Right cardiac atrium (tissue), 5 donors: ENCODE data around the gene DHRS3. TPM values are rescaled to one million over a fixed set of nuclear protein-coding genes. Genes with fewer than 3 reads are reported as not detected.

Experiments used
- ATAC-seq, 2 donors: fragments of 200-7000 bp; cut with Tn5 transposase; one replicate each; pipeline versions ENCODE4 v1.8.0 to v1.9.1; 2020; ENCODE audit warnings: moderate library complexity in 2 of 2, mild to moderate bottlenecking in 1 of 2
- DNase-seq, 3 donors: peaks; one replicate each; pipeline ENCODE4 v3.0.0-alpha.2; 2020
- H3K27ac ChIP-seq: one replicate; pipeline ENCODE4 v1.5.1; 2013; ENCODE audit warnings: mild to moderate bottlenecking, low read length, control low read depth, moderate library complexity
- H3K27me3 ChIP-seq: one replicate; pipeline ENCODE4 v1.6.1; 2013; ENCODE audit not compliant: control insufficient read depth, insufficient read depth
- H3K4me1 ChIP-seq: one replicate; pipeline ENCODE4 v1.6.1; 2013; ENCODE audit warnings: low read length; ENCODE audit not compliant: control insufficient read depth, insufficient read depth
- H3K4me3 ChIP-seq: one replicate; pipeline ENCODE4 v1.5.1; 2013; ENCODE audit warnings: low read length, control low read depth
- H3K9me3 ChIP-seq: one replicate; pipeline ENCODE4 v1.6.1; 2013; ENCODE audit warnings: low read length; ENCODE audit not compliant: control insufficient read depth
- WGBS: extraction: QIAGEN DNeasy Blood & Tissue Kit; methylation state at CpG from one replicate; pipeline ENCODE4 v1.1.7; 2013; 5-methylcytosine and 5-hydroxymethylcytosine counted together
- intact Hi-C, 4 donors: fragments of 100-400 bp; cut with DNase I; formaldehyde crosslinking; loops; one replicate each; pipeline versions ENCODE4 v1.11.0 to v1.14.0; 2022 to 2023
- polyA plus RNA-seq: library from polyadenylated mRNA; stranded (reverse); fragments of 200-250 nt; gene quantifications from one replicate; pipeline ENCODE4 v1.2.3, GENCODE V29; 2013
- total RNA-seq, 4 donors: library from RNA; stranded (reverse); fragmentation: NEBNext Ultra II Directional; extraction: Animal tissue kit (Norgen Biotek cat#: 25700); gene quantifications; one replicate each; pipeline ENCODE4 v1.2.1, GENCODE V29; 2021
- donor health status: healthy with polysubstance abuse.
- donor health status: DM: no; HTN: yes; CAD: no.
- donor health status: DM: no; HTN: no; CAD: no.
- donor health status: DM: no; HTN: yes; CAD: no; lungs with severe emphysema.
- donor health status: DM: yes; HTN: yes; CAD: no.

Gene DHRS3
- total and polyA plus RNA-seq, 5 donors: 53.6 to 97.0 (median 83.3) TPM

GRCh38 chr1:12537294-12537693 is 80.7 kb downstream of the DHRS3 start:
- H3K27ac ChIP-seq: no peak overlapping the region
- H3K27me3 ChIP-seq: no peaks in the 10 kb centered on the region
- ATAC-seq (no peak), DNase-seq (no peak)
- peaks cover 4% of the 10 kb centered on the region for H3K4me1 ChIP-seq
- H3K4me3 ChIP-seq: no peak overlapping the region
- H3K9me3 ChIP-seq: no peaks in the 10 kb centered on the region
- intact Hi-C loops: no loop called here
- WGBS: 95% methylated on average over 4 of the region's 4 CpGs

- Histone ChIP-seq H3K4me3 (no peak overlapping the region), H3K9me3 (no peaks in the 10 kb centered on the region), H3K4me1 (peaks cover under 1% of the 10 kb centered on the region), H3K27me3 (no peaks in the 10 kb centered on the region), H3K27ac (no peak overlapping the region)
- 91% methylated on average over 1 of the region's 1 CpG for WGBS
- intact Hi-C loops: no loop called here
- DNase-seq: no peak
- ATAC-seq: no peak
Observed at GRCh38 chr1:12536023-12536639, 81.9 kb downstream of the DHRS3 start.

- Histone ChIP-seq H3K27me3 (no peaks in the 10 kb centered on the region), H3K9me3 (no peaks in the 10 kb centered on the region), H3K4me3 (no peak overlapping the region), H3K27ac (no peak overlapping the region), H3K4me1 (peaks cover 2% of the 10 kb centered on the region)
- ATAC-seq (no peak), DNase-seq (peak in 1 of 3 donors; percentile 13)
- intact Hi-C loops: no loop called here
- 93% methylated on average over 19 of the region's 19 CpGs for WGBS
Observed at GRCh38 chr1:12532405-12533315, 85.3 kb downstream of the DHRS3 start.

GRCh38 chr1:12531179-12531499 is 86.9 kb downstream of the DHRS3 start:
- 57% methylated on average over 1 of the region's 1 CpG for WGBS

GRCh38 chr1:12530462-12531178 is 87.4 kb downstream of the DHRS3 start:
- H3K27ac ChIP-seq: no peak overlapping the region
- peaks cover 2% of the 10 kb centered on the region for H3K4me1 ChIP-seq
- H3K4me3 ChIP-seq: no peak overlapping the region
- intact Hi-C loops: no loop called here
- 86% methylated on average over 11 of the region's 11 CpGs for WGBS
- no peaks in the 10 kb centered on the region for H3K27me3 ChIP-seq
- DNase-seq (no peak), ATAC-seq (no peak)
- no peaks in the 10 kb centered on the region for H3K9me3 ChIP-seq

More at GRCh38 chr1:12531179-12531499, 86.9 kb downstream of the DHRS3 start:
- Histone ChIP-seq H3K27me3 (no peaks in the 10 kb centered on the region), H3K27ac (no peak overlapping the region), H3K9me3 (no peaks in the 10 kb centered on the region), H3K4me1 (peaks cover 2% of the 10 kb centered on the region), H3K4me3 (no peak overlapping the region)
- intact Hi-C loops: no loop called here
- DNase-seq: no peak
- no peak for ATAC-seq

GRCh38 chr1:12529640-12530174 is 88.3 kb downstream of the DHRS3 start:
- peak in 1 of 3 donors; percentile 21 for DNase-seq
- no peaks in the 10 kb centered on the region for H3K27me3 ChIP-seq
- no peak for ATAC-seq
- peaks cover 5% of the 10 kb centered on the region for H3K4me1 ChIP-seq
- no peak overlapping the region for H3K4me3 ChIP-seq
- H3K9me3 ChIP-seq: no peaks in the 10 kb centered on the region
- 96% methylated on average over 3 of the region's 3 CpGs for WGBS
- H3K27ac ChIP-seq: no peak overlapping the region
- intact Hi-C loops: loop anchor here in 1 of 4 donors (5.0 kb wide), 1 partner anchor 47 kb away; no protein-coding TSS in a partner anchor

- 80% methylated on average over 24 of the region's 24 CpGs for WGBS
Observed at GRCh38 chr1:12528021-12528852, 89.8 kb downstream of the DHRS3 start.

GRCh38 chr1:12527564-12527963 is 90.4 kb downstream of the DHRS3 start:
- no peak overlapping the region for H3K4me3 ChIP-seq
- H3K4me1 ChIP-seq: peaks cover 5% of the 10 kb centered on the region
- H3K27ac ChIP-seq: no peak overlapping the region
- intact Hi-C loops: loop anchor here in 1 of 4 donors (5.0 kb wide), 1 partner anchor 45 kb away; no protein-coding TSS in a partner anchor
- DNase-seq (no peak), ATAC-seq (peak in 1 of 2 donors; percentile 23)
- no peaks in the 10 kb centered on the region for H3K9me3 ChIP-seq
- 97% methylated on average over 16 of the region's 16 CpGs for WGBS
- no peaks in the 10 kb centered on the region for H3K27me3 ChIP-seq

More at GRCh38 chr1:12528021-12528852, 89.8 kb downstream of the DHRS3 start:
- intact Hi-C loops: loop anchor here in 1 of 4 donors (5.0 kb wide), 1 partner anchor 46 kb away; no protein-coding TSS in a partner anchor
- DNase-seq: peak; percentile 85 to 95 (median 88)
- peak; percentile 52 to 60 for ATAC-seq
- no peaks in the 10 kb centered on the region for H3K9me3 ChIP-seq
- no peaks in the 10 kb centered on the region for H3K27me3 ChIP-seq
- peaks cover 5% of the 10 kb centered on the region for H3K4me1 ChIP-seq
- no peak overlapping the region for H3K27ac ChIP-seq
- H3K4me3 ChIP-seq: no peak overlapping the region

GRCh38 chr1:12525311-12526181 is 92.5 kb downstream of the DHRS3 start:
- Histone ChIP-seq H3K9me3 (no peaks in the 10 kb centered on the region), H3K27ac (no peak overlapping the region), H3K4me1 (peaks cover 5% of the 10 kb centered on the region), H3K4me3 (no peak overlapping the region), H3K27me3 (no peaks in the 10 kb centered on the region)
- intact Hi-C loops: loop anchor here in 1 of 4 donors (5.0 kb wide), 1 partner anchor 43 kb away; no protein-coding TSS in a partner anchor
- peak; percentile 67 to 79 (median 74) for DNase-seq
- ATAC-seq: peak; percentile 39 to 49
- WGBS: 83% methylated on average over 13 of the region's 13 CpGs
